OCI-LY3 (cell line): ENCODE results near the gene RFX4.

Experiments
- H2AFZ ChIP-seq: fragments of 200-600, 300-600 bp; shearing (Covaris generic); 2 replicates; pipeline ENCODE4 v1.6.0; 2014; ENCODE audit warnings: antibody characterized with exemption, low read depth, low read length
- H3K27ac ChIP-seq: fragments of 200-600, 300-600 bp; sonication (generic); 2 replicates; pipeline ENCODE4 v1.5.1; 2014; ENCODE audit warnings: mild to moderate bottlenecking, low read length, moderate library complexity, mixed read lengths
- H3K27me3 ChIP-seq: fragments of 200-600, 300-600 bp; sonication (generic); 2 replicates; pipeline ENCODE4 v1.6.1; 2014; ENCODE audit warnings: low read depth, low read length, mixed read lengths
- H3K36me3 ChIP-seq: fragments of 200-600, 300-600 bp; sonication (generic); replicated peaks from 2 replicates; pipeline ENCODE3; 2014; ENCODE audit warnings: low read depth, low read length, mixed read lengths
- H3K4me1 ChIP-seq: fragments of 300-600, 200-600 bp; sonication (generic); 2 replicates; pipeline ENCODE4 v1.6.1; 2014; ENCODE audit warnings: low read length, mixed read lengths
- H3K4me2 ChIP-seq: fragments of 200-600, 300-600 bp; sonication (generic); 2 replicates; pipeline ENCODE4 v1.6.1; 2014; ENCODE audit warnings: low read length, mixed read lengths
- H3K4me3 ChIP-seq: fragments of 300-600, 200-600 bp; sonication (generic); 2 replicates; pipeline ENCODE4 v1.5.1; 2014; ENCODE audit warnings: antibody characterized with exemption, mild to moderate bottlenecking, low read length, moderate library complexity
- H3K79me2 ChIP-seq: fragments of 300-600, 200-600 bp; shearing (Covaris generic); 2 replicates; pipeline ENCODE4 v1.6.1; 2014; ENCODE audit warnings: mild to moderate bottlenecking, low read length, mixed read lengths
- H3K9ac ChIP-seq: fragments of 300-600, 200-600 bp; shearing (Covaris generic); 2 replicates; pipeline ENCODE4 v1.6.0; 2014; ENCODE audit warnings: mild to moderate bottlenecking, low read length, moderate library complexity
- H3K9me3 ChIP-seq: fragments of 200-600, 300-600 bp; shearing (Covaris generic); 2 replicates; pipeline ENCODE4 v1.6.1; 2014; ENCODE audit warnings: low read length, mixed read lengths; ENCODE audit not compliant: insufficient read depth
- H4K20me1 ChIP-seq: fragments of 200-600, 300-600 bp; sonication (generic); 2 replicates; pipeline ENCODE4 v1.6.1; 2016; ENCODE audit warnings: low read length, mixed read lengths; ENCODE audit not compliant: insufficient read depth
- CTCF ChIP-seq: fragments of 200-600, 300-600 bp; sonication (generic); IDR thresholded peaks from 2 replicates; pipeline ENCODE4 v1.5.1; 2014; ENCODE audit warnings: antibody characterized with exemption, low read length, low read depth
- EZH2phosphoT487 ChIP-seq: fragments of 200-600 bp; shearing (Covaris generic); IDR thresholded peaks from 2 replicates; pipeline ENCODE4 v1.6.1; 2018; ENCODE audit warnings: antibody characterized with exemption, mixed run types, low read depth

Gene RFX4

GRCh38 chr12:106766393-106766826 lies 183.6 kb downstream of the RFX4 start:
- no peaks in the 10 kb centered on the region for H3K79me2 ChIP-seq
- peaks cover 41% of the 10 kb centered on the region for H3K27me3 ChIP-seq
- H3K36me3 ChIP-seq: no peaks in the 10 kb centered on the region
- TF ChIP-seq CTCF: no peak
- no peak for TF ChIP-seq EZH2phosphoT487
- no peaks in the 10 kb centered on the region for H4K20me1 ChIP-seq
- no peaks in the 10 kb centered on the region for H3K9me3 ChIP-seq
- H3K9ac ChIP-seq: no peak overlapping the region
- no peak overlapping the region for H2AFZ ChIP-seq
- H3K4me2 ChIP-seq: no peak overlapping the region
- H3K4me3 ChIP-seq: no peak overlapping the region
- H3K4me1 ChIP-seq: no peaks in the 10 kb centered on the region
- H3K27ac ChIP-seq: no peak overlapping the region

- H3K4me2 ChIP-seq: no peak overlapping the region
- no peaks in the 10 kb centered on the region for H3K79me2 ChIP-seq
- H3K27ac ChIP-seq: no peak overlapping the region
- TF ChIP-seq EZH2phosphoT487: no peak
- TF ChIP-seq CTCF: no peak
- no peak overlapping the region for H3K9ac ChIP-seq
- H2AFZ ChIP-seq: no peak overlapping the region
- H4K20me1 ChIP-seq: no peaks in the 10 kb centered on the region
- H3K36me3 ChIP-seq: no peaks in the 10 kb centered on the region
- peaks cover 41% of the 10 kb centered on the region for H3K27me3 ChIP-seq
- no peaks in the 10 kb centered on the region for H3K9me3 ChIP-seq
- no peaks in the 10 kb centered on the region for H3K4me1 ChIP-seq
- no peak overlapping the region for H3K4me3 ChIP-seq
Measured at GRCh38 chr12:106767206-106767605, 184.4 kb downstream of the RFX4 start.

- no peak for TF ChIP-seq EZH2phosphoT487
- no peak for TF ChIP-seq CTCF
- no peak overlapping the region for H2AFZ ChIP-seq
Measured at GRCh38 chr12:106767954-106768822, 185.4 kb downstream of the RFX4 start.

GRCh38 chr12:106769078-106769477 lies 186.3 kb downstream of the RFX4 start:
- peaks cover 5% of the 10 kb centered on the region for H3K4me1 ChIP-seq

More at GRCh38 chr12:106767954-106768822, 185.4 kb downstream of the RFX4 start:
- Histone ChIP-seq H3K27me3 (peaks cover 46% of the 10 kb centered on the region), H3K4me1 (no peaks in the 10 kb centered on the region), H3K9ac (no peak overlapping the region), H3K9me3 (no peaks in the 10 kb centered on the region), H3K27ac (no peak overlapping the region), H3K4me3 (no peak overlapping the region), H4K20me1 (no peaks in the 10 kb centered on the region), H3K79me2 (no peaks in the 10 kb centered on the region), H3K36me3 (no peaks in the 10 kb centered on the region), H3K4me2 (no peak overlapping the region)

More at GRCh38 chr12:106769078-106769477, 186.3 kb downstream of the RFX4 start:
- H3K27me3 ChIP-seq: peaks cover 46% of the 10 kb centered on the region
- H3K9ac ChIP-seq: no peak overlapping the region
- no peaks in the 10 kb centered on the region for H4K20me1 ChIP-seq
- no peak overlapping the region for H3K4me3 ChIP-seq
- no peak overlapping the region for H3K4me2 ChIP-seq
- TF ChIP-seq CTCF: no peak
- no peak for TF ChIP-seq EZH2phosphoT487
- H3K9me3 ChIP-seq: no peaks in the 10 kb centered on the region
- no peak overlapping the region for H2AFZ ChIP-seq
- H3K79me2 ChIP-seq: no peaks in the 10 kb centered on the region
- no peaks in the 10 kb centered on the region for H3K36me3 ChIP-seq
- H3K27ac ChIP-seq: no peak overlapping the region
